ENCODE results near the gene DUS3L.

DUS3L gene

GRCh38 chr19:5790559-5791520 is at the start of gene DUS3L:
Gene DUS3L, minus strand, starts transcription at chr19:5791163. Its CDS starts 22 bp downstream, at chr19:5791141.
- DNase-seq (ENCODE audit: low read depth): peak; percentile 92

DNA sequence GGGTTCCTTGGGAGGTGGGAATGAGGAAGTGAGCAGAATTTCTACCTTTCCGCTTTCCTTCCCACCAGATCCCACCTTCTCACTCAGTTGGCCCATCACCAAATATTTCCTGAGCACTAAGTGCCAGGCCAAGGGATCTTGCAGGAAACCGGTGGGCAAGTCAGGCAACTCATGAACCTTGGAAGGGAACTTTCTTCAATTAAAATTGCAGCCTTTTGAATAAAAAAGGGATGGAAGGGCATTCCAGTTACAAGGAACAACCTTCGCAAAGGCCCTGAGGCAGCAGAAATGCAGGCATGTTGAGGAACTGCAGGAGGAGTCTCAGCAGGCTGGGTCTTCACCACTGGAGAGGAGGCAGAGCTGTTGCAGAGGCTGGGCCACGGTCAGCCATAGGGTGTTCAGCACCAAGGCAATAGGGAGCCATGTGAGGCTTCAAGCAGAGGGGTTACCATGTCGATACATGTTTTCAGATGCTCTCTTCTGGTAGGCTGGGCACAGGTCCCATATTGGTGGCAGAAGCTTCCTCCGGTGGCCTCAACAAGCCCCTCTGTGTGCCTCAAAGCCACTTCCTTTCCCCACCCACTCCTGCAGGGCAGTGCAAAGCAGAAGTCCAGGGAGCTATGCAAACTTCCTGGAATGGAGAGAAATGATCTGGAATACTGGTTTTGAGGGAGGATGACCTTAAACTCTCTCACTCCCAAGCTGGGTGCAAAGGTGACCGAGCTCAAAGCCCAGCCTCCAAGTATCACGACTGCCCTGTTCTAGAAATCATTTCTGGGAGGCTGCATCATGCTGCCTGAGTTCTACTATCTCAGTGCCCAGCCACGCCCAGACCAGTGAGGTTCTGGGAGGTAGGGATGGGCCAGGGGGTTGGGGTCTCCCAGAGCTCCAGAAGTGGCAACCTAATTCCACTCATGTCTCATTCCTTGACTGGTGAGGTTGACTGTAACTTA is 48.4 kb upstream of the DUS3L start, which contains the start of gene FUT6:
Gene FUT6 (minus strand): TSS at position 638 of the 953 bp plus-strand sequence. CDS start 7,135 bp downstream, outside the sequence.
- DNase-seq (ENCODE audit: low read depth): no peak

- no peak for DNase-seq (ENCODE audit: low read depth)
These were observed 47.5 kb upstream of the DUS3L start for GRCh38 chr19:5838353-5839064.

DNA sequence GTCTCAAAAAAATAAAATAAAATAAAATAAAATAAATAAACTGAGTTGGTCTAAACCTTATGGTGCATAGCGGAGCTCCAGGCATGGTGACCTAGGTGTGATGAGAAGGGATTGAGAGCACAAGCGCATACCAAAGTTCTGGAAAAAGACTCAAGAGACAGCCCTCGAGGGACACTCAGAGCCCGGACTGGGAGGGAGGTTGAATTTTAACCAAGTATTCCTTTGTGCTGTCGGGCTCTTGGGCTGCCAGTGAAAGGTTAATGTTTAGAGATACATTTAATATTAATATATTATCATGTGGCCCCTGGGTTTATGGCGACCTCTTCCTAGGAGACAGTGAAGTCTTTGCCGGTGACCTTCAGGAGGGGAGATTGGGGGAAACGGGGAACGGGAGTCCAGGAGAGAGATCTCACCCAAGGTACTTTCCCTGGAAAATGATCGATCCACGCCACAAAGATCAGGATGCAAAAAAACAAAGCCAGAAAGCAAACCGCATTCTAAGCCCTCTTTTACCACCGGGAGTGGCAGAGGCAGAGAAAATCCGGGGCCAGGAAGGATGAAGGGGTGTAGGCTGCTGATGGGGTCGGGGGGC is 46.9 kb upstream of the DUS3L start:
- no peak for DNase-seq (ENCODE audit: low read depth)

- no peak for DNase-seq (ENCODE audit: low read depth)
These were observed 41.7 kb upstream of the DUS3L start for GRCh38 chr19:5832527-5833216.

GRCh38 chr19:5832061-5832460 is 41.1 kb upstream of the DUS3L start:
- no peak for DNase-seq (ENCODE audit: low read depth)

DNA sequence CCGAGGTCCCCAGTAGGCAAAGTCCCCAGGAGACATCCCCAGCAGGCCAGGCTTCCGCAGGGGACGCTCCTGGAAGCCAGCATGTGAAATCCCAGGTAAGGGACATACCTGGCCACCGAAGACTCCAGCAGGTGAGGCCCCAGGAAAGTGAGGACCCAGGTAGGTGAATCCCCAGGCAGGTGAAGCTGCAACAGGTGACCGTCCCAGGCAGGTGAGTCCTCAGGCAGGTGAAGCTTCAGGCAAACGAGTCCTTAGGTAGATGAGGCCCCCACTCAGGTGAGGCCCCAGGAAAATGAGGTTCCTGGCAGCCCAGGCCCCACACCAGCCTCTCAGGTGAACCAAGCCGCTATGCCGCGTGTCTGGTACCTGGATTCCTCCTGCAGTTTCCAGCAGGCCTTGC is 40.2 kb upstream of the DUS3L start:
- DNase-seq (ENCODE audit: low read depth): no peak

DNA sequence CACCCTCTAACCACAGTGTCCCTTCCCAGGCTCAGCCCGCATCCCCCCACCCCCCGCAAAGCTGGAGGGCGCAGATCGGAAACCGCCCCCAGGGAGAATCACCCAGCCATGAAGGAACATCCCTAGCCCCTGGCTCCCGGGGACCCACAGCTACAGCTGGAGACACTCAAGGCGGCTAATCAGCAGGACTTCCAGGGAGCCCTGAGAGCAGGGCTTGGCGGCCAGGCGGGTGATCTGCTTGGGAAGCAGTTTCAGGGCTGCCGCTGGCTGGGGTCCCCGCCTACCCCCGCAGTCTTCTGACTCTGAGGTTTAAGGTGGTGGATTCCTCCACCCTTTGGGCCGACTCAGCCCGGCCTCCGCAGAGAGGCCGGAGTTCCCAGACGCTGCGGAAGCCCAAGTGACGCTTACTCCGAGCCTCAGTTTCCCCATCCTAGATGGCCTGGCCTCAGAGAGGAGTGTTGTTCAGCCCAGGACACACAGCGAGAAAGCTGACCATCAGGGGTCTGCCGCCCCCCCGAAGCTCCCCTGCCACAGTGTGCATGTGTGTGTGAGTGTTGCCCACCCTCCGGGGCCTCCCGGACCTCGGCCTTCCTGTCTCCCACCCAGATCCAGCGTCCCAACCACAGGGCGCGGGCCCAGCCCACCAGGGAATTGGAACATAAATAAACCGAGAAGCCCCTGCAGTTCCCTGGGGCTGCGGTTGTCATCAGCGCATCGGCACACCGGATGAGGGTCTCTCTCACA is 38.8 kb upstream of the DUS3L start:
- DNase-seq (ENCODE audit: low read depth): no peak

GRCh38 chr19:5828661-5829566 is 38.0 kb upstream of the DUS3L start:
- DNase-seq (ENCODE audit: low read depth): peak; percentile 37

DNA sequence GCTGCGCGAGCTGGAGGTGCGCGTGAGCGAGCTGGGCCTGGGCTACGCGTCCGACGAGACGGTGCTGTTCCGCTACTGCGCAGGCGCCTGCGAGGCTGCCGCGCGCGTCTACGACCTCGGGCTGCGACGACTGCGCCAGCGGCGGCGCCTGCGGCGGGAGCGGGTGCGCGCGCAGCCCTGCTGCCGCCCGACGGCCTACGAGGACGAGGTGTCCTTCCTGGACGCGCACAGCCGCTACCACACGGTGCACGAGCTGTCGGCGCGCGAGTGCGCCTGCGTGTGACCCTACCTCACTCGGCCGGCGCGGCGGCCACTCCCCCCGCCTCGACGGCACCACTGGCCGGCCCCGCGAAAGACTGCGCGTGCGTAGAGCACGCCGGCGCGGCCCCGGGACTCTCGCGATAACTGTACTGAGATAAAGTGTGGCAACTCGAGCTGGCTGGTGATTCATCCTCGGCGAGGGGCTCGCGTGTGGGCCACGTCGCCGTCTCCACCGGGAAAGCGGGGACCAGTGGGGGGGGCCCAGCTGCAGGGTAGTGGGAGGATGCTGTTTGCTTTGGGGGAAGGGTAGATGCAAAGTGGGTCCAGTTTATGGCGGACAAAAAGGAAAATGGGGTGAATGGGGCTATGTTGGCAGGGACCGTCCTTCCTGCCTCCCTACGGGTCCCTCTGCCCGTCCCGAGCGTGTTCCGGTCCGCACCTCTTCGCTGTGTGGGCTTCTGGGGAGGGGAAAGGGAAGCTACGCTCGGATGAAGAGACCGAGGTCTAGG is 37.1 kb upstream of the DUS3L start:
- peak; percentile 96 for DNase-seq (ENCODE audit: low read depth)

- DNase-seq (ENCODE audit: low read depth): no peak
These were observed 36.5 kb upstream of the DUS3L start for GRCh38 chr19:5827342-5827890.

DNA sequence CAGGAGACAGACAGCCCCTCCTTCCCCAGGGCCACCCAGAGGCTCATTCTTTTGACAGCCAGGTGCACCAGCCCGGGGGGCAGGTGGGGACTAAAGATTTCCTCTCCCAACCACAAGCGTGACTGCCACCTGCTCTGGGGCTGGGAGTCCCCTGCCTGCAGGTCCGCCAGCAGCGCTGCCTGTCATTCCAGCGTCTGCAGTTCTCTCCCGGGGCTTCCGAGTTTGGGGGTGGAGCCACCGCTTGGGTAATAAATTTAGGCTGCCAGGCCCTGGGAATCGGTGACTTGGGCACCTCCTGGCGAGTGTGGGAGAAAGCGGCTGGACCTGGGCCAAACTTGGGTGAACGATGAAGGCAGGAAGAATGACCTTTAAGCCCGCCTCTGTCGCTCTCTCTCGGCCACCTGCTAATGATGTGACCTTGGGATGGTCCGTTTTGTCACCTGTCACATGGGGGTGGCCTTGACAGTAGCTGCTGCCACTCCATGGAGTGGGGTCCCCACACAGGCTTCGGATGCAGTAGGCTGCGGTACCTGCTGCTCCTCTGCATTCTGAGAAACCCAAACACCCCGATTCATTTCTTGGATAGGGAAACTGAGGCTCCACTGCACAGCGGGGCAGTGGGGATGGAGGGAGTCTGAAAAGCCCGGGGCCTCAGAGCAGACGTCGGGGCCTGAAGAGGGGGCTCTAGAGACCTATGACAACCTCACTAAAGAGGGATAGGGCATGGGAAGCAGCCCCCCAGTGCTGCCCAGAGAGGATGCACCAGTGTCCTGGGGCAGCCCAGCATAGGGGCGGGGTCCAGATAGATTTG is 35.8 kb upstream of the DUS3L start:
- DNase-seq (ENCODE audit: low read depth): no peak

DNA sequence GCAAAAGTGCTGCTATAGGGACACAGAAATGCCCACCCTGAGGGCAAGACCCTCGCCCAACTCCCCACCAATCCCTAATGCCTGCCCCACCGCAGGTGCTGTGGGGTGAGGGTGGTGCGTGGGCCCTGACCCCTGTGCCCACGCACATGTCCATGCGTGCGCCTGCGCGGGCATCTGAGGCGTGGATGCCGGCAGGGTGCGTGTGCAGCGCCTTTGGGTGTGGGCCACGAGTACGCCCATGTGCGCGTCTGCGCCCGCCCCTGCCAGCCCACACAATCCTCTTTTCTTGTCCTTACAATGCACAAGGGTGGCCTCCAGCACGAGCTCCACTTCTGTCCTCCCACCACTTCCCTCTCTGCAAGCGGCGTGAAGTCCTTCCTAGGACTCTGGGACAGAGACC is 34.2 kb upstream of the DUS3L start:
- no peak for DNase-seq (ENCODE audit: low read depth)

GRCh38 chr19:5824751-5825150 is 33.8 kb upstream of the DUS3L start:
- no peak for DNase-seq (ENCODE audit: low read depth)

DNA sequence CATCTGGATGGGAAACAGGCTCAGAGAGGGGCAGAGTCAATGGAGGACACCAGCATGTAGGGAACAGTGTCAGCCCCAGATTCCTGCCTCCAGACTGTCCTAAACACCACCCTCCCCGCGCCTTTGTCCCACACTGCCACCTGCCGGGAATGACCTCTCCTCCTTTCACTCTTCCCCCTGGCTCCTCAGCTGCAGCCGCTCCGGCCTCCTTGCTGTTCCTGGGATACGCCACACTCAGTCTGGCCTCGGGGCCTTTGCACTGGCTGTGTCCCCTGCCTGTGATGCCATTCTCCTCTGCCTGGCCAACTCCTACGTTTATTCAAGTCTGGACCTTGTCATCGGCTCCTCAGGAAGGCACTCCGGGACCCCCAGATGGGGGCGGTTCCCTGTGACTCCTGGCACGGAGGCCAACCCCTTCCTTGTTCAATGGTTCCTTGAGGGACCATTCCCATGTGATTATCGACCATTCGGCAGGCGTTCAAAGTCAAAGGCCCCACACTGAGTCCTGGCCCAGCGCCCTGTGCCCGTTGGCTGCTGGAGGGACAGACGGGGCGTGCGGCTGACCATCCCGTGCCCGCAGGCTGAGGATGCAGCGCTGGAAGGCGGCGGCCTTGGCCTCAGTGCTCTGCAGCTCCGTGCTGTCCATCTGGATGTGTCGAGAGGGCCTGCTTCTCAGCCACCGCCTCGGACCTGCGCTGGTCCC is 32.8 kb upstream of the DUS3L start:
- DNase-seq (ENCODE audit: low read depth): no peak

- DNase-seq (ENCODE audit: low read depth): no peak
These were observed 31.4 kb upstream of the DUS3L start for GRCh38 chr19:5822181-5822844.
